Caco-2 (cell line): Measurements from ENCODE around the gene ST8SIA5. TPM values are rescaled to one million over a fixed set of nuclear protein-coding genes. Genes with fewer than 3 reads are reported as not detected.

Source experiments
- BruUV-seq: library from RNA; stranded (reverse); fragments of 400-500 nt; replicated peaks from 2 replicates; lab custom pipeline; 2021; lab: Mats Ljungman, UMichigan
- CTCF ChIA-PET: fragments of 300-600 bp; sonication (Branson Sonifier 250); formaldehyde crosslinking; loops from one replicate; lab custom pipeline; 2022; ENCODE audit warnings: antibody characterized with exemption; lab: Charles Lee
- POLR2A ChIA-PET: fragments of 300-600 bp; sonication (Branson Sonifier 250); formaldehyde crosslinking; loops from one replicate; lab custom pipeline; 2022; ENCODE audit warnings: antibody characterized with exemption; lab: Charles Lee
- DNase-seq, 2 experiments: peaks; one replicate each; pipeline versions ENCODE4 v3.0.0 to v3.0.0-alpha.2; 2020 to 2022
- H3K27me3 ChIP-seq: replicated peaks from 2 replicates; pipeline ENCODE4 v1.6.0; 2011; ENCODE audit warnings: low read length; ENCODE audit not compliant: control insufficient read depth, insufficient read depth
- H3K36me3 ChIP-seq: 2 replicates; pipeline ENCODE4 v1.5.1; 2011; ENCODE audit warnings: low read length; ENCODE audit not compliant: control insufficient read depth, insufficient read depth
- H3K4me1 ChIP-seq: fragments of 250-450 bp; sonication (Bioruptor Pico); 2 replicates; pipeline ENCODE4 v1.5.1; 2020; ENCODE audit warnings: mild to moderate bottlenecking
- H3K4me3 ChIP-seq: 2 replicates; pipeline ENCODE4 v1.5.1; 2011; ENCODE audit warnings: low read depth, mild to moderate bottlenecking, control low read depth, low read length
- H3K9me3 ChIP-seq: fragments of 250-450 bp; sonication (Bioruptor Pico); 2 replicates; pipeline ENCODE4 v1.5.1; 2020; ENCODE audit warnings: mild to moderate bottlenecking, moderate library complexity
- H3K27ac Mint-ChIP-seq: one replicate; pipeline ENCODE4 v1.8.0; 2022; ENCODE audit warnings: mixed read lengths; ENCODE audit not compliant: unreplicated experiment
- H3K27me3 Mint-ChIP-seq: one replicate; pipeline ENCODE4 v1.8.0; 2022; ENCODE audit warnings: mixed read lengths; ENCODE audit not compliant: insufficient read depth, unreplicated experiment
- H3K36me3 Mint-ChIP-seq: one replicate; pipeline ENCODE4 v1.8.0; 2022; ENCODE audit warnings: mild to moderate bottlenecking, mixed read lengths; ENCODE audit not compliant: insufficient read depth, unreplicated experiment
- H3K4me1 Mint-ChIP-seq: one replicate; pipeline ENCODE4 v1.8.0; 2022; ENCODE audit warnings: low read depth, mixed read lengths; ENCODE audit not compliant: unreplicated experiment
- H3K4me3 Mint-ChIP-seq: one replicate; pipeline ENCODE4 v1.8.0; 2022; ENCODE audit warnings: mild to moderate bottlenecking, moderate library complexity, mixed read lengths; ENCODE audit not compliant: unreplicated experiment
- H3K9me3 Mint-ChIP-seq: one replicate; pipeline ENCODE4 v1.8.0; 2022; ENCODE audit warnings: mixed read lengths; ENCODE audit not compliant: unreplicated experiment
- CTCF ChIP-seq, 2 experiments: fragments of 200-600 bp in 1 of 2; IDR thresholded peaks; 1 replicate in 1 of 2; 2 replicates in 1 of 2; pipeline versions ENCODE4 v1.5.1 to v1.8.0; 2011 to 2022; ENCODE audit warnings: antibody characterized with exemption in 1 of 2, control low read depth in 1 of 2, inconsistent platforms in 1 of 2, low read depth in 1 of 2, low read length in 1 of 2, mild to moderate bottlenecking in 1 of 2, moderate library complexity in 1 of 2; ENCODE audit not compliant: insufficient read depth in 1 of 2, severe bottlenecking in 1 of 2, unreplicated experiment in 1 of 2
- intact Hi-C: fragments of 100-400 bp; cut with micrococcal nuclease; formaldehyde crosslinking; loops from one replicate; pipeline ENCODE4 v1.10.0; 2022; ENCODE audit not compliant: unreplicated experiment
- total RNA-seq: library from RNA; stranded (reverse); gene quantifications from 2 replicates; pipeline ENCODE4 v1.2.3, GENCODE V29; 2022

The ST8SIA5 gene
- total RNA-seq, 1 experiment from 2014 or later = not detected

- H3K4me3 ChIP-seq = no peak overlapping the region
- Mint-ChIP-seq H3K27me3 (no peaks in the 10 kb centered on the region), H3K4me1 (no peaks in the 10 kb centered on the region), H3K27ac (no peak overlapping the region), H3K4me3 (no peak overlapping the region), H3K36me3 (no peaks in the 10 kb centered on the region), H3K9me3 (no peaks in the 10 kb centered on the region)
- ChIA-PET POLR2A (no interaction called here), CTCF (no interaction called here)
- H3K4me1 ChIP-seq = no peaks in the 10 kb centered on the region
- no peak for DNase-seq
- no peak for TF ChIP-seq CTCF (IDR thresholded peaks at IDR 0.05; ENCODE audit: insufficient read depth in 1 of 2, low read depth in 1 of 2, low read length in 1 of 2, severe bottlenecking in 1 of 2, unreplicated experiment in 1 of 2)
- BruUV-seq = no TSS peak
- H3K36me3 ChIP-seq = no peaks in the 10 kb centered on the region
- no peaks in the 10 kb centered on the region for H3K27me3 ChIP-seq
- H3K9me3 ChIP-seq = no peaks in the 10 kb centered on the region
- intact Hi-C loops = no loop called here
Measured at GRCh38 chr18:46630991-46631390, 125.9 kb downstream of the ST8SIA5 start.

- Mint-ChIP-seq H3K27ac (no peak overlapping the region), H3K9me3 (no peaks in the 10 kb centered on the region), H3K4me3 (no peak overlapping the region), H3K4me1 (no peaks in the 10 kb centered on the region), H3K27me3 (no peaks in the 10 kb centered on the region), H3K36me3 (no peaks in the 10 kb centered on the region)
- Histone ChIP-seq H3K36me3 (no peaks in the 10 kb centered on the region), H3K4me3 (no peak overlapping the region), H3K9me3 (no peaks in the 10 kb centered on the region), H3K27me3 (no peaks in the 10 kb centered on the region), H3K4me1 (no peaks in the 10 kb centered on the region)
- TF ChIP-seq CTCF (IDR thresholded peaks at IDR 0.05; ENCODE audit: insufficient read depth in 1 of 2, low read depth in 1 of 2, low read length in 1 of 2, severe bottlenecking in 1 of 2, unreplicated experiment in 1 of 2) = no peak
- DNase-seq = no peak
- intact Hi-C loops = no loop called here
- BruUV-seq = no TSS peak
- ChIA-PET CTCF (no interaction called here), POLR2A (no interaction called here)
Measured at GRCh38 chr18:46630160-46630559, 126.7 kb downstream of the ST8SIA5 start.

GRCh38 chr18:46629361-46629760, 127.5 kb downstream of the ST8SIA5 start:
- no peaks in the 10 kb centered on the region for H3K4me1 Mint-ChIP-seq

More at GRCh38 chr18:46629361-46629760, 127.5 kb downstream of the ST8SIA5 start:
- Histone ChIP-seq H3K36me3 (no peaks in the 10 kb centered on the region), H3K4me3 (no peak overlapping the region), H3K4me1 (no peaks in the 10 kb centered on the region), H3K27me3 (no peaks in the 10 kb centered on the region), H3K9me3 (no peaks in the 10 kb centered on the region)
- DNase-seq = no peak
- Mint-ChIP-seq H3K9me3 (no peaks in the 10 kb centered on the region), H3K27ac (no peak overlapping the region), H3K27me3 (peaks cover 4% of the 10 kb centered on the region), H3K36me3 (no peaks in the 10 kb centered on the region), H3K4me3 (no peak overlapping the region)
- ChIA-PET POLR2A (no interaction called here), CTCF (no interaction called here)
- BruUV-seq = no TSS peak
- intact Hi-C loops = no loop called here
- TF ChIP-seq CTCF (IDR thresholded peaks at IDR 0.05; ENCODE audit: insufficient read depth in 1 of 2, low read depth in 1 of 2, low read length in 1 of 2, severe bottlenecking in 1 of 2, unreplicated experiment in 1 of 2) = no peak
